ENCODE data around the gene ABCC11. TPM values are rescaled to one million over a fixed set of nuclear protein-coding genes. Genes with fewer than 3 reads are reported as not detected.

ABCC11 gene
- total RNA-seq, 1 experiment from 2014 or later: 0.12 TPM

- H3K27ac ChIP-seq: no peak overlapping the region
- H3K4me3 ChIP-seq: no peak overlapping the region
- H3K4me1 ChIP-seq: no peaks in the 10 kb centered on the region
- no peaks in the 10 kb centered on the region for H3K36me3 ChIP-seq
- DNase-seq: no peak
- no peaks in the 10 kb centered on the region for H3K27me3 ChIP-seq
- H3K9me3 ChIP-seq (replicated peaks): no peaks in the 10 kb centered on the region
Measured at GRCh38 chr16:48152226-48152625, 95.1 kb downstream of the ABCC11 start.

- Histone ChIP-seq H3K4me1 (no peaks in the 10 kb centered on the region), H3K27me3 (no peaks in the 10 kb centered on the region), H3K36me3 (no peaks in the 10 kb centered on the region), H3K27ac (no peak overlapping the region), H3K9me3 (replicated peaks) (no peaks in the 10 kb centered on the region), H3K4me3 (no peak overlapping the region)
- no peak for DNase-seq
Measured at GRCh38 chr16:48150707-48151106, 96.6 kb downstream of the ABCC11 start.

- Histone ChIP-seq H3K4me3 (no peak overlapping the region), H3K9me3 (replicated peaks) (no peaks in the 10 kb centered on the region)
Measured at GRCh38 chr16:48146710-48147109, 100.6 kb downstream of the ABCC11 start.

GRCh38 chr16:48146131-48146530 is 101.2 kb downstream of the ABCC11 start:
- no peaks in the 10 kb centered on the region for H3K9me3 ChIP-seq (replicated peaks)
- H3K27me3 ChIP-seq: no peaks in the 10 kb centered on the region
- H3K27ac ChIP-seq: no peak overlapping the region
- H3K36me3 ChIP-seq: no peaks in the 10 kb centered on the region
- H3K4me1 ChIP-seq: no peaks in the 10 kb centered on the region
- no peak for DNase-seq
- no peak overlapping the region for H3K4me3 ChIP-seq

More at GRCh38 chr16:48146710-48147109, 100.6 kb downstream of the ABCC11 start:
- Histone ChIP-seq H3K4me1 (no peaks in the 10 kb centered on the region), H3K27me3 (no peaks in the 10 kb centered on the region), H3K27ac (no peak overlapping the region), H3K36me3 (no peaks in the 10 kb centered on the region)
- DNase-seq: no peak

- no peaks in the 10 kb centered on the region for H3K36me3 ChIP-seq
- no peaks in the 10 kb centered on the region for H3K27me3 ChIP-seq
- no peak for DNase-seq
- H3K27ac ChIP-seq: no peak overlapping the region
- H3K9me3 ChIP-seq (replicated peaks): no peaks in the 10 kb centered on the region
- no peak overlapping the region for H3K4me3 ChIP-seq
- H3K4me1 ChIP-seq: no peaks in the 10 kb centered on the region
Measured at GRCh38 chr16:48143812-48144368, 103.4 kb downstream of the ABCC11 start.

GRCh38 chr16:48140821-48141220 is 106.5 kb downstream of the ABCC11 start:
- H3K4me3 ChIP-seq: no peak overlapping the region
- no peaks in the 10 kb centered on the region for H3K9me3 ChIP-seq (replicated peaks)
- DNase-seq: no peak
- no peaks in the 10 kb centered on the region for H3K4me1 ChIP-seq
- no peaks in the 10 kb centered on the region for H3K27me3 ChIP-seq
- H3K27ac ChIP-seq: no peak overlapping the region
- H3K36me3 ChIP-seq: no peaks in the 10 kb centered on the region

GRCh38 chr16:48139517-48139916 is 107.8 kb downstream of the ABCC11 start:
- H3K4me3 ChIP-seq: no peak overlapping the region
- no peaks in the 10 kb centered on the region for H3K9me3 ChIP-seq (replicated peaks)
- no peak overlapping the region for H3K27ac ChIP-seq
- DNase-seq: no peak
- H3K36me3 ChIP-seq: no peaks in the 10 kb centered on the region
- H3K27me3 ChIP-seq: no peaks in the 10 kb centered on the region
- no peaks in the 10 kb centered on the region for H3K4me1 ChIP-seq

- Histone ChIP-seq H3K4me1 (no peaks in the 10 kb centered on the region), H3K27ac (no peak overlapping the region), H3K36me3 (no peaks in the 10 kb centered on the region), H3K4me3 (no peak overlapping the region), H3K27me3 (no peaks in the 10 kb centered on the region), H3K9me3 (replicated peaks) (no peaks in the 10 kb centered on the region)
- DNase-seq: no peak
Measured at GRCh38 chr16:48138543-48138942, 108.8 kb downstream of the ABCC11 start.

GRCh38 chr16:48137822-48138221 is 109.5 kb downstream of the ABCC11 start:
- no peaks in the 10 kb centered on the region for H3K9me3 ChIP-seq (replicated peaks)

GRCh38 chr16:48136547-48137360 is 110.6 kb downstream of the ABCC11 start:
- no peaks in the 10 kb centered on the region for H3K9me3 ChIP-seq (replicated peaks)
- H3K27ac ChIP-seq: no peak overlapping the region
- no peaks in the 10 kb centered on the region for H3K4me1 ChIP-seq
- no peaks in the 10 kb centered on the region for H3K27me3 ChIP-seq
- no peak overlapping the region for H3K4me3 ChIP-seq
- no peaks in the 10 kb centered on the region for H3K36me3 ChIP-seq
- DNase-seq: no peak

More at GRCh38 chr16:48137822-48138221, 109.5 kb downstream of the ABCC11 start:
- Histone ChIP-seq H3K27ac (no peak overlapping the region), H3K4me3 (no peak overlapping the region), H3K27me3 (no peaks in the 10 kb centered on the region), H3K36me3 (no peaks in the 10 kb centered on the region), H3K4me1 (no peaks in the 10 kb centered on the region)
- no peak for DNase-seq

GRCh38 chr16:48133455-48134211 is 113.7 kb downstream of the ABCC11 start:
- no peaks in the 10 kb centered on the region for H3K9me3 ChIP-seq (replicated peaks)
- H3K4me1 ChIP-seq: no peaks in the 10 kb centered on the region
- no peak overlapping the region for H3K4me3 ChIP-seq
- H3K27me3 ChIP-seq: no peaks in the 10 kb centered on the region
- H3K36me3 ChIP-seq: no peaks in the 10 kb centered on the region
- no peak overlapping the region for H3K27ac ChIP-seq
- DNase-seq: no peak

- no peak overlapping the region for H3K4me3 ChIP-seq
- no peaks in the 10 kb centered on the region for H3K9me3 ChIP-seq (replicated peaks)
- H3K27ac ChIP-seq: no peak overlapping the region
- no peak for DNase-seq
- no peaks in the 10 kb centered on the region for H3K36me3 ChIP-seq
- no peaks in the 10 kb centered on the region for H3K4me1 ChIP-seq
- H3K27me3 ChIP-seq: no peaks in the 10 kb centered on the region
Measured at GRCh38 chr16:48132696-48133095, 114.6 kb downstream of the ABCC11 start.

GRCh38 chr16:48131201-48131935 is 116.0 kb downstream of the ABCC11 start:
- DNase-seq: no peak

GRCh38 chr16:48129926-48130325 is 117.4 kb downstream of the ABCC11 start:
- Histone ChIP-seq H3K4me1 (peaks cover 4% of the 10 kb centered on the region; the same call in 1 of the 2 replicates), H3K4me3 (no peak overlapping the region), H3K27ac (no peak overlapping the region), H3K36me3 (no peaks in the 10 kb centered on the region), H3K27me3 (no peaks in the 10 kb centered on the region), H3K9me3 (replicated peaks) (no peaks in the 10 kb centered on the region)
- DNase-seq: no peak

More at GRCh38 chr16:48131201-48131935, 116.0 kb downstream of the ABCC11 start:
- Histone ChIP-seq H3K36me3 (no peaks in the 10 kb centered on the region), H3K27me3 (no peaks in the 10 kb centered on the region), H3K9me3 (replicated peaks) (no peaks in the 10 kb centered on the region), H3K4me1 (peaks cover 4% of the 10 kb centered on the region; the same call in 1 of the 2 replicates), H3K4me3 (no peak overlapping the region), H3K27ac (no peak overlapping the region)

Measured in SJCRH30 (cell line).